RKO (cell line): ENCODE results near the gene ITCH.

Experiments
- DNase-seq: peaks from one replicate; pipeline ENCODE4 v3.0.0-alpha.2; 2016; ENCODE audit warnings: low spot score

ITCH gene

GRCh38 chr20:34553366-34553867 lies 190.3 kb downstream of the ITCH start:
- DNase-seq: no peak

GRCh38 chr20:34557936-34558319 lies 194.9 kb downstream of the ITCH start:
- no peak for DNase-seq

GRCh38 chr20:34558320-34559218 lies 195.5 kb downstream of the ITCH start, which contains the start of gene MAP1LC3A:
Gene MAP1LC3A (plus strand): TSS chr20:34558718. CDS start chr20:34558869, 151 bp downstream.
- DNase-seq: no peak

GRCh38 chr20:34559311-34560140 lies 196.5 kb downstream of the ITCH start:
- DNase-seq: no peak

- DNase-seq: no peak
Measured at GRCh38 chr20:34560141-34560523, 197.1 kb downstream of the ITCH start.

- no peak for DNase-seq
Measured at GRCh38 chr20:34560614-34561013, 197.5 kb downstream of the ITCH start.
